Measurements from ENCODE around the gene SLC43A2.

DNA sequence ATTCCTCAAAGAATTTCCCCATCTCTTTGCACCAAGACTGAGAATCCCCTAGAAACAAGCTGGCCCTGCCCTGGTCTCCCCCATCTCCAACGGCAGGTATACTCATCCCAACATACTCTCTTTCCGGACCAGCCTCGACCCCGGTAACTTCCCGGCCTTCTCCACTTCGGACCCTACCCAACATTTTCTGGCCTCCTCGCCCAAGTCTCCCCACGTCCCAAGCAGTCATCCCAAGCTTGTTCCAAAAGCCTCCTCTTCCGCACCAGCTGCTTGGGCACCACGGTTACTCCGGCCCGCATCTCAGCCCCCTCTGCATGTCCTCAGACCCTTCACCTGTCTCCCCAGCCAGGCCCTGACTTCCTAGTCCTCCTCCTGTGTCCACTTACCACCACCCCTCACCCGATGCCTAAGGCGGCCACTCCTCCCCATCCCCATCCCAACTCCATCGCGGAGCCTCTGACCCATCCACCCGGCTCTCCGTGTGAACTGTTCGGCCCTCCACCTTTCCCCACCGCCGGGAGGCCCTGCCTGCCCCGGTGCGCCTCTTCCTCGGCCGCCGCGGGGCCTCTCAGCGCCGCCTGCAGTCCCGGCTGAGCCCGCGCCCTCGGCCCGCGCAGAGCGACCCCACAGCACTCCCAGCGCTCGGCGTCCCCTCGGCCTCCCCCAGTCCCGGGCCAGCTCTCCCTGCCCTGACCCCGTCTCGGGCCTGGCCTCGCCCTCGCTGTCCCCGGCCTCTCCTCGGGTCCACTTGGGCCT is 67.0 kb downstream of the SLC43A2 start:
- TF ChIP-seq, protein P1, sequence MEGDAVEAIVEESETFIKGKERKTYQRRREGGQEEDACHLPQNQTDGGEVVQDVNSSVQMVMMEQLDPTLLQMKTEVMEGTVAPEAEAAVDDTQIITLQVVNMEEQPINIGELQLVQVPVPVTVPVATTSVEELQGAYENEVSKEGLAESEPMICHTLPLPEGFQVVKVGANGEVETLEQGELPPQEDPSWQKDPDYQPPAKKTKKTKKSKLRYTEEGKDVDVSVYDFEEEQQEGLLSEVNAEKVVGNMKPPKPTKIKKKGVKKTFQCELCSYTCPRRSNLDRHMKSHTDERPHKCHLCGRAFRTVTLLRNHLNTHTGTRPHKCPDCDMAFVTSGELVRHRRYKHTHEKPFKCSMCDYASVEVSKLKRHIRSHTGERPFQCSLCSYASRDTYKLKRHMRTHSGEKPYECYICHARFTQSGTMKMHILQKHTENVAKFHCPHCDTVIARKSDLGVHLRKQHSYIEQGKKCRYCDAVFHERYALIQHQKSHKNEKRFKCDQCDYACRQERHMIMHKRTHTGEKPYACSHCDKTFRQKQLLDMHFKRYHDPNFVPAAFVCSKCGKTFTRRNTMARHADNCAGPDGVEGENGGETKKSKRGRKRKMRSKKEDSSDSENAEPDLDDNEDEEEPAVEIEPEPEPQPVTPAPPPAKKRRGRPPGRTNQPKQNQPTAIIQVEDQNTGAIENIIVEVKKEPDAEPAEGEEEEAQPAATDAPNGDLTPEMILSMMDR (IDR thresholded peaks at IDR 0.05), result peak; percentile 18 to 45 (median 30)
- TF ChIP-seq POLR2A (IDR thresholded peaks at IDR 0.05; ENCODE audit: low read depth), result no peak

All from esophagus muscularis mucosa (tissue), 3 donors.